CD4-positive, alpha-beta T cell (primary cell): ENCODE results near the gene TMEM44. TPM values are rescaled to one million over a fixed set of nuclear protein-coding genes. Genes with fewer than 3 reads are reported as not detected.
"Not testable (repeated sequence)": the region's sequence is repeated elsewhere in the genome, so short reads cannot be mapped to it uniquely, and the experiment has no call there.

Source experiments
- ATAC-seq: fragments of 200-7000 bp; cut with Tn5 transposase; one replicate; pipeline ENCODE4 v1.10.0; 2022; ENCODE audit warnings: mild to moderate bottlenecking; ENCODE audit not compliant: poor library complexity
- CTCF ChIA-PET: fragments of 350-600 bp; sonication (Branson Sonifier 250); formaldehyde crosslinking; loops from one replicate; lab custom pipeline; 2021; ENCODE audit warnings: antibody characterized with exemption, inconsistent platforms; lab: Charles Lee
- POLR2A ChIA-PET: fragments of 350-600 bp; sonication (Branson Sonifier 250); formaldehyde crosslinking; loops from one replicate; lab custom pipeline; 2021; ENCODE audit warnings: antibody characterized with exemption, inconsistent platforms; lab: Charles Lee
- DNase-seq, 14 experiments: peaks; one replicate each; pipeline ENCODE4 v3.0.0-alpha.2; 2013 to 2020; ENCODE audit warnings: mixed read lengths in 2 of 14
- H3K27ac ChIP-seq, 2 donors: one replicate each; pipeline versions ENCODE4 v1.5.1 to v1.7.0; 2013; ENCODE audit warnings: low read length in 2 of 2, low read depth in 1 of 2, mild to moderate bottlenecking in 1 of 2
- H3K27me3 ChIP-seq, 2 experiments: 1 replicate in 1 of 2; 2 replicates in 1 of 2; pipeline versions ENCODE4 v1.6.1 to v1.7.0; 2013; ENCODE audit warnings: low read length in 2 of 2, control low read depth in 1 of 2, mild to moderate bottlenecking in 1 of 2, moderate library complexity in 1 of 2; ENCODE audit not compliant: insufficient read depth in 2 of 2, control insufficient read depth in 1 of 2
- H3K36me3 ChIP-seq: one replicate; pipeline ENCODE4 v1.6.1; 2013; ENCODE audit warnings: low read length, control low read depth; ENCODE audit not compliant: insufficient read depth
- H3K4me1 ChIP-seq: one replicate; pipeline ENCODE4 v1.6.1; 2013; ENCODE audit warnings: low read length, control low read depth; ENCODE audit not compliant: insufficient read depth
- H3K4me3 ChIP-seq: one replicate; pipeline ENCODE4 v1.5.1; 2013; ENCODE audit warnings: mild to moderate bottlenecking, low read length, moderate library complexity
- H3K9me3 ChIP-seq, 2 experiments: 1 replicate in 1 of 2; 2 replicates in 1 of 2; pipeline versions ENCODE4 v1.6.1 to v1.7.0; 2013; ENCODE audit warnings: low read length in 2 of 2, mild to moderate bottlenecking in 2 of 2, control low read depth in 1 of 2, moderate library complexity in 1 of 2; ENCODE audit not compliant: control insufficient read depth in 1 of 2, insufficient read depth in 1 of 2
- H3K27ac Mint-ChIP-seq: one replicate; pipeline ENCODE4 v1.8.0; 2020; ENCODE audit warnings: mixed read lengths
- H3K27me3 Mint-ChIP-seq: one replicate; pipeline ENCODE4 v1.8.0; 2021; ENCODE audit warnings: mixed read lengths
- H3K36me3 Mint-ChIP-seq: one replicate; pipeline ENCODE4 v1.8.0; 2021; ENCODE audit warnings: low read depth, mixed read lengths
- H3K4me1 Mint-ChIP-seq: one replicate; pipeline ENCODE4 v1.8.0; 2021; ENCODE audit warnings: low read depth, mixed read lengths
- H3K4me3 Mint-ChIP-seq: one replicate; pipeline ENCODE4 v1.8.0; 2020; ENCODE audit warnings: mild to moderate bottlenecking, mixed read lengths
- H3K9me3 Mint-ChIP-seq: one replicate; pipeline ENCODE4 v1.8.0; 2020; ENCODE audit warnings: mixed read lengths
- intact Hi-C, 2 experiments: fragments of 100-400 bp; cut with DNase I in 1 of 2; cut with micrococcal nuclease in 1 of 2; formaldehyde crosslinking; loops; one replicate each; pipeline versions ENCODE4 v1.15.1 to v1.9.0; 2023 to 2025; cut with DNase I, micrococcal nuclease
- total RNA-seq, 174 experiments: library from RNA in 2 of 174; stranded (reverse) in 2 of 174; gene quantifications; one replicate each; pipeline ENCODE4 v1.2.3 and lab custom pipeline; 2021 to 2026
- TF ChIP-seq, protein P1 (sequence below): fragments of 200-600 bp; IDR thresholded peaks from one replicate; pipeline ENCODE4 v1.8.0; 2022; ENCODE audit warnings: antibody characterized with exemption, mild to moderate bottlenecking

The TMEM44 gene
- total RNA-seq, 2 experiments from 2014 or later: 0.98 to 1.1 TPM

- Histone ChIP-seq H3K9me3 (no peaks in the 10 kb centered on the region), H3K36me3 (no peaks in the 10 kb centered on the region), H3K27me3 (no peaks in the 10 kb centered on the region), H3K4me3 (no peak overlapping the region), H3K27ac (no peak overlapping the region), H3K4me1 (no peaks in the 10 kb centered on the region)
- ChIA-PET POLR2A (interaction anchor here (0.7 kb wide), 1 partner anchor 34 kb away, joined by 4 read pairs; no protein-coding TSS in a partner anchor), CTCF (no interaction called here)
- peaks cover 7% of the 10 kb centered on the region for H3K9me3 Mint-ChIP-seq
- TF ChIP-seq, protein P1, sequence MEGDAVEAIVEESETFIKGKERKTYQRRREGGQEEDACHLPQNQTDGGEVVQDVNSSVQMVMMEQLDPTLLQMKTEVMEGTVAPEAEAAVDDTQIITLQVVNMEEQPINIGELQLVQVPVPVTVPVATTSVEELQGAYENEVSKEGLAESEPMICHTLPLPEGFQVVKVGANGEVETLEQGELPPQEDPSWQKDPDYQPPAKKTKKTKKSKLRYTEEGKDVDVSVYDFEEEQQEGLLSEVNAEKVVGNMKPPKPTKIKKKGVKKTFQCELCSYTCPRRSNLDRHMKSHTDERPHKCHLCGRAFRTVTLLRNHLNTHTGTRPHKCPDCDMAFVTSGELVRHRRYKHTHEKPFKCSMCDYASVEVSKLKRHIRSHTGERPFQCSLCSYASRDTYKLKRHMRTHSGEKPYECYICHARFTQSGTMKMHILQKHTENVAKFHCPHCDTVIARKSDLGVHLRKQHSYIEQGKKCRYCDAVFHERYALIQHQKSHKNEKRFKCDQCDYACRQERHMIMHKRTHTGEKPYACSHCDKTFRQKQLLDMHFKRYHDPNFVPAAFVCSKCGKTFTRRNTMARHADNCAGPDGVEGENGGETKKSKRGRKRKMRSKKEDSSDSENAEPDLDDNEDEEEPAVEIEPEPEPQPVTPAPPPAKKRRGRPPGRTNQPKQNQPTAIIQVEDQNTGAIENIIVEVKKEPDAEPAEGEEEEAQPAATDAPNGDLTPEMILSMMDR: no peak
- H3K36me3 Mint-ChIP-seq: no peaks in the 10 kb centered on the region
- H3K4me1 Mint-ChIP-seq: no peaks in the 10 kb centered on the region
- H3K27ac Mint-ChIP-seq: no peak overlapping the region
- ATAC-seq (no peak), DNase-seq (no peak)
- H3K27me3 Mint-ChIP-seq: no peaks in the 10 kb centered on the region
- intact Hi-C loops: no loop called here
- H3K4me3 Mint-ChIP-seq: no peak overlapping the region
Observed at GRCh38 chr3:194548346-194549321, 84.6 kb downstream of the TMEM44 start.

DNA sequence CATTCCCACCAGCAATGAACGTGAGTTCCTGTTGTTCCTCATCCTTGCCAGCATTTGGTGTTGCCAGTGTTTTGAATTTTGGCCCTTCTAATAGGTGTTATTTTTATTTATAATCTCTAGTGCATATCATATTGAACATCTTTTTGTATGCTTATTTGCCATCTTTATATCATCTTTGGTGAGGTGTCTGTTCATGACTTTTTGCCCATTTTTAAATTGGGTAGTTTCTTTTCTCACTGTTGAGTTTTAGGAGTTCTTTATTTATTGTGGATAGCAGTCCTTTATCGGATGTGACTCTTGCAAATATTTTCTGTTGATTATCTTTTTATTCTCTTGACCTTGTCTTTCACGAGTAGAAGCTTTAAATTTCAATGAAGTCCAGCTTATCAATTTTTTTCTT is 86.2 kb downstream of the TMEM44 start:
- POLR2A ChIA-PET: no interaction called here
- Mint-ChIP-seq H3K27ac (no peak overlapping the region), H3K36me3 (no peaks in the 10 kb centered on the region), H3K4me1 (no peaks in the 10 kb centered on the region), H3K9me3 (peaks cover 7% of the 10 kb centered on the region), H3K27me3 (no peaks in the 10 kb centered on the region), H3K4me3 (no peak overlapping the region)
- DNase-seq (no peak), ATAC-seq (no peak)
- Histone ChIP-seq H3K27ac (no peak overlapping the region), H3K36me3 (no peaks in the 10 kb centered on the region), H3K27me3 (no peaks in the 10 kb centered on the region), H3K9me3 (no peaks in the 10 kb centered on the region), H3K4me3 (no peak overlapping the region), H3K4me1 (no peaks in the 10 kb centered on the region)
- TF ChIP-seq, protein P1: no peak
- intact Hi-C loops: no loop called here
- CTCF ChIA-PET: no interaction called here

DNA sequence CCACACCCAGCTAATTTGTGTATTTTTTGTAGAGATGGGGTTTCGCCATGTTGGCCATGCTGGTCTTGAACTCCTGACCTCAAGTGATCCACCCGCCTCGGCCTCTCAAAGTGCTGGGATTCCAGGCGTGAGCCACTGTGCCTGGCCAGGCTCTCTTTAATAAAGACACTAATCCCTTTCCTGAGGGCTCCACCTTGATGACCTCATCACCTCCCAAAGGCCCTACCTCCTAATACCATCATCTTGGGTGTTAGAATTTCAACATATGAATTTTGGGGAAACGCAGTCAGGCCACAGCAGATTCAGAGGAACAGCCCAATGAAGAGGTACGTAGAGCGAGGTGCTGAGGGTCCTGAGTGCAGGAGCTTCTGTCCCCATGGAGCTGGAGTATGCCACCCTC is 87.7 kb downstream of the TMEM44 start:
- DNase-seq, H3K36me3 Mint-ChIP-seq, CTCF ChIA-PET, H3K27ac Mint-ChIP-seq, H3K27me3 ChIP-seq, H3K4me1 ChIP-seq, H3K4me1 Mint-ChIP-seq, H3K36me3 ChIP-seq, H3K4me3 Mint-ChIP-seq, intact Hi-C loops, H3K4me3 ChIP-seq, H3K9me3 Mint-ChIP-seq, H3K27me3 Mint-ChIP-seq, H3K27ac ChIP-seq, H3K9me3 ChIP-seq, ATAC-seq: not testable (repeated sequence)
- POLR2A ChIA-PET: interaction anchor here (0.6 kb wide), 1 partner anchor 16 kb away, joined by 3 read pairs; no protein-coding TSS in a partner anchor
